DOHH2 (cell line): Measurements from ENCODE around the gene CCR6.

Experiments used
- H3F3A ChIP-seq: fragments of 200-600 bp; sonication (generic), shearing (Covaris generic); 2 replicates; pipeline ENCODE4 v1.6.0; 2016; ENCODE audit warnings: antibody characterized with exemption, mild to moderate bottlenecking; ENCODE audit not compliant: control insufficient read depth, insufficient read depth
- H3K27ac ChIP-seq: fragments of 200-600 bp; sonication (generic); 2 replicates; pipeline ENCODE4 v1.5.1; 2014; ENCODE audit warnings: low read depth, mild to moderate bottlenecking, low read length, moderate library complexity
- H3K27me3 ChIP-seq: fragments of 200-600 bp; sonication (generic); 2 replicates; pipeline ENCODE4 v1.6.1; 2014; ENCODE audit warnings: mild to moderate bottlenecking, low read length, mixed read lengths; ENCODE audit not compliant: control insufficient read depth
- H3K36me3 ChIP-seq: fragments of 200-600 bp; sonication (generic); 2 replicates; pipeline ENCODE4 v1.6.1; 2014; ENCODE audit warnings: mild to moderate bottlenecking, low read length, moderate library complexity, mixed read lengths; ENCODE audit not compliant: control insufficient read depth
- H3K4me1 ChIP-seq: fragments of 200-600 bp; sonication (generic); 2 replicates; pipeline ENCODE4 v1.6.1; 2014; ENCODE audit warnings: mild to moderate bottlenecking, low read length, mixed read lengths; ENCODE audit not compliant: control insufficient read depth
- H3K4me2 ChIP-seq: fragments of 200-600 bp; sonication (generic); 2 replicates; pipeline ENCODE4 v1.6.0; 2014; ENCODE audit warnings: mild to moderate bottlenecking, low read length, moderate library complexity
- H3K4me3 ChIP-seq: fragments of 200-600 bp; sonication (generic); 2 replicates; pipeline ENCODE4 v1.5.1; 2014; ENCODE audit warnings: mild to moderate bottlenecking, low read length, mixed read lengths
- H3K79me2 ChIP-seq: fragments of 200-600 bp; sonication (generic); 2 replicates; pipeline ENCODE4 v1.6.1; 2014; ENCODE audit warnings: mild to moderate bottlenecking, low read length, mixed read lengths; ENCODE audit not compliant: control insufficient read depth
- H3K9me2 ChIP-seq: fragments of 200-600 bp; sonication (generic); replicated peaks from 2 replicates; pipeline ENCODE4 v1.6.1; 2014; ENCODE audit warnings: mild to moderate bottlenecking, low read length, mixed read lengths; ENCODE audit not compliant: control insufficient read depth
- H3K9me3 ChIP-seq: fragments of 200-600 bp; sonication (generic); 2 replicates; pipeline ENCODE4 v1.6.1; 2014; ENCODE audit warnings: antibody characterized with exemption, low read length, mixed read lengths; ENCODE audit not compliant: control insufficient read depth, insufficient read depth
- H4K20me1 ChIP-seq: fragments of 200-600 bp; sonication (generic); 2 replicates; pipeline ENCODE4 v1.6.0; 2014; ENCODE audit warnings: low read depth, mild to moderate bottlenecking, antibody characterized with exemption, low read length, moderate library complexity; ENCODE audit not compliant: control insufficient read depth, insufficient read depth
- CTCF ChIP-seq: fragments of 200-600 bp; sonication (generic); IDR thresholded peaks from one replicate; pipeline ENCODE4 v1.5.1; 2014; ENCODE audit warnings: antibody characterized with exemption, mild to moderate bottlenecking, low read depth, low read length; ENCODE audit not compliant: poor library complexity, severe bottlenecking
- EZH2phosphoT487 ChIP-seq: fragments of 200-600 bp; sonication (generic); IDR thresholded peaks from 2 replicates; pipeline ENCODE4 v1.6.1; 2017; ENCODE audit warnings: borderline replicate concordance, mild to moderate bottlenecking, antibody characterized with exemption, low read length, moderate library complexity, mixed read lengths

The CCR6 gene

GRCh38 chr6:167116109-167116837 is 6.6 kb upstream of the CCR6 start:
- Histone ChIP-seq H3K4me3 (no peak overlapping the region), H3K4me2 (no peak overlapping the region), H3K36me3 (no peaks in the 10 kb centered on the region), H3K4me1 (peaks cover 78% of the 10 kb centered on the region), H3K9me3 (no peaks in the 10 kb centered on the region), H3F3A (peaks cover 39% of the 10 kb centered on the region), H3K27ac (no peak overlapping the region), H3K27me3 (peaks cover 23% of the 10 kb centered on the region), H4K20me1 (peaks cover 7% of the 10 kb centered on the region; the same call in 1 of the 2 replicates), H3K9me2 (no peaks in the 10 kb centered on the region), H3K79me2 (no peaks in the 10 kb centered on the region)
- no peak for TF ChIP-seq EZH2phosphoT487
- no peak for TF ChIP-seq CTCF

- no peaks in the 10 kb centered on the region for H3K9me3 ChIP-seq
- H3K27me3 ChIP-seq: peaks cover 24% of the 10 kb centered on the region
- no peaks in the 10 kb centered on the region for H3K79me2 ChIP-seq
- peaks cover 7% of the 10 kb centered on the region; the same call in 1 of the 2 replicates for H4K20me1 ChIP-seq
- no peak overlapping the region for H3K4me2 ChIP-seq
- no peak overlapping the region for H3K4me3 ChIP-seq
- no peaks in the 10 kb centered on the region for H3K36me3 ChIP-seq
- H3K9me2 ChIP-seq: no peaks in the 10 kb centered on the region
- no peak overlapping the region for H3K27ac ChIP-seq
- peaks cover 40% of the 10 kb centered on the region for H3F3A ChIP-seq
- TF ChIP-seq CTCF (no peak), EZH2phosphoT487 (no peak)
- peaks cover 78% of the 10 kb centered on the region for H3K4me1 ChIP-seq
Measured at GRCh38 chr6:167116838-167117228, 6.1 kb upstream of the CCR6 start.

GRCh38 chr6:167118006-167118405 is 4.9 kb upstream of the CCR6 start:
- H3K4me2 ChIP-seq: peak overlapping the region; percentile 69
- H3K9me3 ChIP-seq: no peaks in the 10 kb centered on the region
- no peak overlapping the region for H3K27ac ChIP-seq
- no peak for TF ChIP-seq CTCF
- TF ChIP-seq EZH2phosphoT487: no peak
- H3K4me1 ChIP-seq: peaks cover 78% of the 10 kb centered on the region
- no peaks in the 10 kb centered on the region for H3K79me2 ChIP-seq
- peaks cover 32% of the 10 kb centered on the region for H3K27me3 ChIP-seq
- H4K20me1 ChIP-seq: peaks cover 12% of the 10 kb centered on the region; the same call in 1 of the 2 replicates
- H3K9me2 ChIP-seq: no peaks in the 10 kb centered on the region
- no peaks in the 10 kb centered on the region for H3K36me3 ChIP-seq
- H3K4me3 ChIP-seq: no peak overlapping the region
- peaks cover 44% of the 10 kb centered on the region for H3F3A ChIP-seq
